HG02970 (cell line): ENCODE measurements around the gene PTMA.
"Not testable (repeated sequence)": the region's sequence is repeated elsewhere in the genome, so short reads cannot be mapped to it uniquely, and the experiment has no call there.

Experiments
- ATAC-seq: cut with Tn5 transposase; IDR thresholded peaks from one replicate; pipeline ENCODE4 v1.9.1; 2021; ENCODE audit warnings: mild to moderate bottlenecking, moderate library complexity, moderate number of reproducible peaks; ENCODE audit not compliant: unreplicated experiment, low FRiP score

Gene PTMA

DNA sequence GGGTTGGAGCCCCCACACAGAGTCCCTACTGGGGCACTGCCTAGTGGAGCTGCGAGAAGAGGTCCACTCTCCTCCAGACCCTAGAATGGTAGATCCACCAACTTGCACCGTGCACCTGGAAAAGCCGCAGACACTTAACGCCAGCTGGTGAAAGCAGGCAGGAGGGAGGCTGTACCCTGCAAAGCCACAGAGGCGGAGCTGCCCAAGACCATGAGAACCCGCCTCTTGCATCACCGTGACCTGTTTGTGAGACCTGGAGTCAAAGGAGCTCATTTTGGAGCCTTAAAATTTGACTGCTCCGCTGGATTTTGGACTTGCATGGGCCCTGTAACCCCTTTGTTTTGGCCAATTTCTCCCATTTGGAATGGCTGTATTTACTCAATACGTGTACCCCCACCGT lies 40.7 kb downstream of the PTMA start:
- ATAC-seq, result not testable (repeated sequence)

DNA sequence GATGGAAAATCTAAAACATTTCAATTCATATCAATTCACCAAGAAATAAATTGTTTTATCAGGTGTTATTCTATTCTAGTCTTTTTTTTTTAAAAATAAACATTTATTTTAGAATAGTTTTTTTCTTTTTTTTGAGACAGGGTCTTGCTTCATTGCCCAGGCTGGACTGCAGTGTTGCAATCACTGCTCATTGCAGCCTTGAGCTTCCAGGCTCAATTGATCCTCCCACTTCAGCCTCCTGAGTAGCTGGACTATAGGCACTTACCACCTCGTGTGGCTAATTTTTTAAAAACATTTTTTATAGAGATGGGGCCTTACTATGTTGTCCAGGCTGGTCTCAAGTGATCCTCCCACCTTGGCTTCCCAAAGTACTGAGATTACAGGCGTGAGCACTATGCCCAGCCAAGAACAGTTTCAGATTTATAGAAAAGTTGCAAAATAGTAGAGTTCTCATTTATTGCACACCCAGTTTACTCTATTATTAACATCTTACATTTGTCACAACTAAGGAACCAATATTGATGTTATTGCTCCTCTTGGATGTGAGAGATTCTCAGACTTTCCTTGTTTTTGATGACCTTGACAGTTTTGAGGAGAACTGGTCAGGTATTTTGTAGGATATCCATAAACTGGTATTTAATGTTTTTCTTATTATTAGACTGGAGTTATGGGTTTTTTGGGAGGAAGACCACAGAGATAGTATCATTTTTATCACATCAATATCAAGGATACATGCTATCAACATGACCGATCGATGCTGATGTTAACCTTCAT lies 42.9 kb downstream of the PTMA start:
- no peak for ATAC-seq

DNA sequence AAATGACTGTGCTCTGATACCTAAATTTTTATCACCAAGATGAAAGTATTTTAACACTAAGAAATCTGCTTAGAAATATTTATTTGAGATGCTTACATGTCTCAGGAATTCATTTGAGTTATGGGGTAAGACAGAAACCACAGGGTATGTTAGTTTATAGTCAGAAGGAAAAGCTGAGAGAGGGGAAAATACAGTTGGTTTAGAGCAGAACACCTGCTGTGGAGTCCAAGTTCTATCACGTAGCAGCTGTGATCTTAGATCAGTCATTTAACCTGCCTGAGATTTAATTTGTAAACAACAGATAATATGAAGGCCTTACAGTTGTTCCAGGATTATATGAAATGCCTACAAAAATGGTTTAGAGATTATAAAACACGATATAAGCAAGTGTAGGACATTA lies 43.7 kb downstream of the PTMA start:
- no peak for ATAC-seq

- no peak for ATAC-seq
Observed at GRCh38 chr2:231761735-231762134, 53.4 kb downstream of the PTMA start.
